HG02981 (cell line): Measurements from ENCODE around the gene TCEAL5.
"Not testable (repeated sequence)": the region's sequence is repeated elsewhere in the genome, so short reads cannot be mapped to it uniquely, and the experiment has no call there.

Experiments used
- ATAC-seq: cut with Tn5 transposase; IDR thresholded peaks from one replicate; pipeline ENCODE4 v1.9.1; 2021; ENCODE audit warnings: mild to moderate bottlenecking, moderate library complexity; ENCODE audit not compliant: unreplicated experiment

The TCEAL5 gene

GRCh38 chrX:103276581-103277002 lies at the start of gene TCEAL5:
Gene TCEAL5 (minus strand): TSS chrX:103276750. CDS start chrX:103274563, 2,187 bp downstream.
- ATAC-seq: no peak

GRCh38 chrX:103311399-103311780 lies 34.8 kb upstream of the TCEAL5 start:
- no peak for ATAC-seq

DNA sequence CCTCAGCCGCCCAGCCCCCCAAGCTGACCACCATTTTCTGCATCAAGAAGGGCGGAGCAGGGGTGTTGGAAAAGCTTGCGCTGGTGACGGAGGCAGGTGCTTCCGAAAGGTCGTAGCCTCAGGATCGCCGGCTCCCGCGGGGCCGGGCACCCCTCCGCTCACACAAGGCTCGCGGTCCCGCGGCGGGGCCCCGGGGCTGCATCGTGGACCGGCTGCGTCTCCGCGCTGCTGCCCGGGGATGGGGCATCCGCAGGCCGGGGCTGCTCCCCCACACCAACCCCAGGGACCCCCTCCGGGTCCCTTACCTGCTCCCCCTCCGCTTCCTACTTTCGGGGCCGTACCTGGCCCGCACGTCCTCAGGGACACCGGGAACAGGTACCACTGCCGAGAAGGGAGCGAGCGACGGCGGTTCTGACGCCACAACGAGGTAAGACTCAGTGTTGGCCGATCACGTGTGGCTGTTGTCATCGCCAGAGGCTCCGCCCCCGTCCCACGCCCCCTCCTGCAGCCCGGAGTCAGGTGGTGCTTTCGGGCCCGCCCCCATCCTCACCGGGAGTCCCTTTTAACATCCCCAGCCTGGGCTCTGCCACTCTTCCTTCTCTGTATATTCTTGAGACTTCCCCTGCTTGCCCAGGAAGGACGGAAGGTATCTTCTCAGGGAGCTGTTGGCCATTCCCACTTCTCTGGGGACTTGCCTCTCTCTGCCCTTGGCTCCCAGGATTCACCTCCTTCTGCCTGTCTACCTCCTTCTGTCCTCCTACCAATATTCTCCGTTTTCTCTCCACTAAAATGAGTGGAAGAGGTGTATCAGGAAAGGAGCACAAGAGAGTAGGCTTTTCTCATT lies 34.2 kb upstream of the TCEAL5 start, which contains the start of gene BEX2:
Gene BEX2 (minus strand): TSS at position 436 of the 844 bp plus-strand sequence. CDS start 1,014 bp downstream, outside the sequence.
- ATAC-seq: peak; percentile 99

GRCh38 chrX:103309860-103310554 lies 33.5 kb upstream of the TCEAL5 start:
- no peak for ATAC-seq

DNA sequence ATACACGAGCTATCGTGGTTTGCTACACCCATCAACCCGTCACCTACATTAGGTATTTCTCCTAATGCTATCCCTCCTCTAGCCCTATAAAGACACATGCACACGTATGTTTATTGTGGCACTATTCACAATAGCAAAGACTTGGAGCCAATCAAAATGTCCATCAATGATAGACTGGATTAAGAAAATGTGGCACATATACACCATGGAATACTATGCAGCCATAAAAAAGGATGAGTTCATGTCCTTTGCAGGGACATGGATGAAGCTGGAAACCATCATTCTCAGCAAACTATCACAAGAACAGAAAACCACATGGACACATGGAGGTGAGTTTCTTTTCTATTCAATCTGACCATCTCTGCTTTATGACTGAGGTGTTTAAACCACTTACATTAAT lies 29.1 kb upstream of the TCEAL5 start:
- ATAC-seq: not testable (repeated sequence)

GRCh38 chrX:103304705-103305104 lies 28.2 kb upstream of the TCEAL5 start:
- ATAC-seq: no peak

DNA sequence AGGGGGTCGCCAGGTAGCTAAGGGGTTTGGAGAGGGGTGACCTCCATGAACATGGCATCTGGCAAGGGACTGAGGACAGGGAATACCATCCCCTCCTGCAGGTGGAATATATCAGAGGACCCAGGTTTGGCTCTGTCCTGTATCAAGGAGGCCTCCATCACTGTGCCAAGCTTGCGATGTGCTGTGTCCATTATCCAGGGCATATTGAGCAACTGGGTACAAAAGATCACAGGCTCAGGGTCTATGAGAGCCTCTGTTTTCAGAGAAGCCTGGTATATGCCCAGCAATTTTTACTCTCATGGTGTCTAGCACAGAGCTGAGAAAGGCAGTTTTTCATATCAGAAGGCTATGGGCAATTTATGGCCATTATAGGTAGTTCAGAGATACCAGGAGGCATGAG lies 16.6 kb upstream of the TCEAL5 start:
- no peak for ATAC-seq

GRCh38 chrX:103279624-103280023 lies 3.1 kb upstream of the TCEAL5 start:
- ATAC-seq: no peak

DNA sequence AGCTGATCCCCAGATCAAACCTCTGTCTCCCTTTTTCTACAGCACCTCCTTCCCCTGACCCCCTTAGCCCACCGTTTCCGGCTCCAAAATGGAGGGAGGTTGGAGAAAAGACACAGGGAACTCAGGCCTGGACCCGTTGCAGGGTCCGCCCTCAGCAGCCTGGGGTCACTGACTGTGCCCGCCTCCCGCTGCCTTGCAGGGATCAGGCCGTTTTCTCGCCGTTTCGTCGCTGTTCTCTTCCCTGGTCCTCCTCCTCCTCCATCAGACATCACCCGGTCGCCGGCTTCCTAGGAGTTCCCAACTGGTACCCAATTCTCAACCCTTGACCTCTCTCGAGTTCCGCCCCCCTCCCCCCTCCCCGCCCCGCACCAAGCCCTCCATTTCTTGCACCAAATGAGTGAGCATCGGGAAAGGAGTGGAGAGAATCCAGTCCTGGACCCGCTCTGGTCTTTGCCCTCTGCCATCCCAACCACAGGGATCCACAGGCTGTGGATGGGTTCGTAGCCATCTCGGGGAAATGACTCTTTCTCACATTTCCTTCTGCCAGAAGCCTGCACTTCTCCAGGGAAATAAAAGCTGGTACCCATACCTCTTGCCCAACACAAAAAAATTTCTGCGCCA lies 493 bp downstream of the TCEAL5 start:
- no peak for ATAC-seq

- no peak for ATAC-seq
These were observed 2.3 kb downstream of the TCEAL5 start for GRCh38 chrX:103274284-103274683.

DNA sequence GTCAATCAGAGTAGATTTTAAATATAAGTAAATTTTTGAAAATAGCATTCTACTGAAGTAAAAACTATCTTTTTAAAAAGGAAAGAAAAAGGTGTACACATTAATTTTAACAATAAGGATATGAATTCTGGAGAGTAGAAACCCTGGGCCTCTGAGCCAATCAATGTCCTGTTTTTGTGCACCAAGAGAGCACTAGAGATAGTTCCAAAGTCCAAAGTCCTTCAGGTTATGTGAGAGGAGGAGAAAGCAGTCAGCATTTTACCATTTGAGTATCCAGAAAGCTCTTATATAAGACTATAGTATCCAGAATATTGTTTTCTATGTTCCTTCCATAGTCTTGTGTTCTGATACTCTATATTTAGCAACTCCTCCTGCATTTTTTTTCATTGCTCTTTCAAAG lies 18.3 kb downstream of the TCEAL5 start:
- ATAC-seq: no peak

- ATAC-seq: no peak
These were observed 19.9 kb downstream of the TCEAL5 start for GRCh38 chrX:103256651-103257050.

- peak; percentile 97 for ATAC-seq
These were observed 21.5 kb downstream of the TCEAL5 start, which contains the start of gene TCEAL8 for GRCh38 chrX:103254921-103255493. Gene TCEAL8 (minus strand): TSS chrX:103255155. CDS start chrX:103253979, 1,176 bp downstream.

GRCh38 chrX:103254171-103254824 lies 22.3 kb downstream of the TCEAL5 start:
- peak; percentile 54 for ATAC-seq

GRCh38 chrX:103253608-103254007 lies 22.9 kb downstream of the TCEAL5 start:
- ATAC-seq: no peak

DNA sequence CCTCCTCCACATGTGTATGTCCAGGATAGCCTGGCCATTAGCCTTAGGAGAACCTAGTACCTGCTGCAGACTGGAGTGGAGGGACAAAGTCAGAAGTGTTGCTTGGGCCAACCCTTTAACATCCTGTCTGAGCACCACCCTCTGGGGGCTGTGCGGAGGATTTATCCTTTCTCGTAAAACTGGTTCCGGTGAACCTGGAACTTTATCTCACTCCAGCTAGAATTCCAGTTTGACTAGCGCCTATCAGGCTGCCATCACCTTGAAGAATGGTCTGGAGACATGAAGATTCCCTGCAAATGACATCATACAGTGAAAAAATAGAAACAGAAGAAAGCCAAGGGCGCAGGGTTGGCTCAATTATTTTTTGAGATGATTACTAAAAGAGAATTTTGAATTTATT lies 25.6 kb downstream of the TCEAL5 start:
- ATAC-seq: no peak

GRCh38 chrX:103249805-103250204 lies 26.7 kb downstream of the TCEAL5 start:
- ATAC-seq: no peak

- peak; percentile 54 for ATAC-seq
These were observed 28.0 kb downstream of the TCEAL5 start for GRCh38 chrX:103248553-103248952.

GRCh38 chrX:103240155-103240554 lies 36.4 kb downstream of the TCEAL5 start:
- ATAC-seq: no peak

GRCh38 chrX:103236296-103236695 lies 40.3 kb downstream of the TCEAL5 start:
- no peak for ATAC-seq

- ATAC-seq: not testable (repeated sequence)
These were observed 40.9 kb downstream of the TCEAL5 start for GRCh38 chrX:103235608-103236007.
